GM12873 (cell line): Measurements from ENCODE around the gene PTCD2.
A peak's percentile ranks its signal among the peaks of the same experiment; 100 is the strongest.

ENCODE experiments used
- TF ChIP-seq, protein P1 (sequence below): IDR thresholded peaks from 2 replicates; pipeline ENCODE4 v1.5.1; 2012; ENCODE audit warnings: low read depth, mild to moderate bottlenecking, moderate library complexity, low read length, control low read depth; ENCODE audit not compliant: insufficient read depth; ENCODE audit errors: missing control alignments

PTCD2 gene

GRCh38 chr5:72307968-72308852 lies 12.0 kb upstream of the PTCD2 start:
- TF ChIP-seq, protein P1, sequence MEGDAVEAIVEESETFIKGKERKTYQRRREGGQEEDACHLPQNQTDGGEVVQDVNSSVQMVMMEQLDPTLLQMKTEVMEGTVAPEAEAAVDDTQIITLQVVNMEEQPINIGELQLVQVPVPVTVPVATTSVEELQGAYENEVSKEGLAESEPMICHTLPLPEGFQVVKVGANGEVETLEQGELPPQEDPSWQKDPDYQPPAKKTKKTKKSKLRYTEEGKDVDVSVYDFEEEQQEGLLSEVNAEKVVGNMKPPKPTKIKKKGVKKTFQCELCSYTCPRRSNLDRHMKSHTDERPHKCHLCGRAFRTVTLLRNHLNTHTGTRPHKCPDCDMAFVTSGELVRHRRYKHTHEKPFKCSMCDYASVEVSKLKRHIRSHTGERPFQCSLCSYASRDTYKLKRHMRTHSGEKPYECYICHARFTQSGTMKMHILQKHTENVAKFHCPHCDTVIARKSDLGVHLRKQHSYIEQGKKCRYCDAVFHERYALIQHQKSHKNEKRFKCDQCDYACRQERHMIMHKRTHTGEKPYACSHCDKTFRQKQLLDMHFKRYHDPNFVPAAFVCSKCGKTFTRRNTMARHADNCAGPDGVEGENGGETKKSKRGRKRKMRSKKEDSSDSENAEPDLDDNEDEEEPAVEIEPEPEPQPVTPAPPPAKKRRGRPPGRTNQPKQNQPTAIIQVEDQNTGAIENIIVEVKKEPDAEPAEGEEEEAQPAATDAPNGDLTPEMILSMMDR: peak; percentile 88

- TF ChIP-seq, protein P1: no peak
Observed at GRCh38 chr5:72308853-72309191, 11.4 kb upstream of the PTCD2 start.

DNA sequence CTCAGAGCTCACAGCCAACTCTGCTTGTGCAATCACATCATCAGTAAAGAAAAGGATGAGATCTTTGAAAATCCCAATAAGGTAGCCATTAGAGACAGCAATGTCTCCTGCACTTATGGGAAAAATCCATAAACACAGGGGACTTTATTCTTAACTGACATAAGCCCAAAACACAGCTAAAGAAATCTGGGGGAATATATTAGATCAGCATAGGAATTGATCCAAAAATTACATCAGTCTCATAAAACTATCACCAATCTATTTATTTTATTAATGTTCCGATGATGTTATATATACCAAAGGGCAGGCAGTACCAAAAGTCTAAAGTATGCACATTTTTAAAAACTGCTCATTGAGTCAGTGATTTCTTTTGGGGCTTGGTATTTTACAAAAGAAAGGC lies 7.0 kb upstream of the PTCD2 start:
- TF ChIP-seq, protein P1: no peak

GRCh38 chr5:72314571-72315172 lies 5.5 kb upstream of the PTCD2 start:
- TF ChIP-seq, protein P1: peak; percentile 32

DNA sequence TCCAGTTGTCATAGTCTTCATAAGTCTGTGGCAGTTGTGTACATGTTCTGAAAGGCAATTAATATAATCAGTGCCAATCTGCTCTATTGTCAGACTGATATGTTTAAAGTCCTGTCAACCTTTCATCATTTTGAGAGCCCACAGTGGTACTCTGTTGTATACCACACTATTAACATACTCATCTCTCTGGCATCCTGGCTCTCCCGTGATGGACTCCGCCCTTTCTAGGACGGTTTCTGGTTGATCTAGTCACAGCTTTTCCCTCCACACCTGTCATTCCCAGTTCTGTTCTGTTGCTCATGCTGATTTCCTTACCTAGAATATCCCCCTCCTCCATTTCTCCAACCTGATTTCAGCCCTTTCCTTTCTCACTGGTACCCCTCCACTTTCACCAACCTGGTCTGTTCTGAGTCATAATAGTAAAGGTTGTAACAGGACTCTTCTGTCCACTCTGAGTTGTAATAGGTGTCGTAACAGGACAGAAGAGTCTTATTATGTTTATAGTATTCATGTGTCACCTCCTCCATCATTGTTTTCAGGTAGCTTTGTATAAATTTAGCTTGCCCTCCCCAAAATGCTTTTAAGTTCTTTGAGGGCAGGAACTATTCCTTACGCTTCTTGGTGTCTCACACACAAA lies 4.1 kb downstream of the PTCD2 start:
- TF ChIP-seq, protein P1: no peak

- TF ChIP-seq, protein P1: no peak
Observed at GRCh38 chr5:72325566-72326305, 5.6 kb downstream of the PTCD2 start.

- TF ChIP-seq, protein P1: no peak
Observed at GRCh38 chr5:72326306-72326649, 6.1 kb downstream of the PTCD2 start.
